Vagina (tissue), 2 donors: ENCODE data around the gene C14orf119. TPM values are rescaled to one million over a fixed set of nuclear protein-coding genes. Genes with fewer than 3 reads are reported as not detected.

Experiments used
- DNase-seq, 2 donors: peaks; one replicate each; pipeline ENCODE4 v3.0.0-alpha.2; 2017; ENCODE audit errors: extremely low spot score in 2 of 2
- H3K27ac ChIP-seq: fragments of 200-600 bp; sonication (generic); one replicate; pipeline ENCODE4 v1.5.1; 2019
- H3K27me3 ChIP-seq: fragments of 200-600 bp; sonication (generic); one replicate; pipeline ENCODE4 v1.5.1; 2019
- H3K36me3 ChIP-seq, 2 donors: fragments of 200-600 bp; sonication (generic); one replicate each; pipeline ENCODE4 v1.5.1; 2017 to 2019
- H3K4me1 ChIP-seq: fragments of 200-600 bp; sonication (generic); one replicate; pipeline ENCODE4 v1.5.1; 2019
- H3K4me3 ChIP-seq, 2 donors: fragments of 200-600 bp; sonication (generic); 1 replicate in 1 of 2; 2 replicates in 1 of 2; pipeline ENCODE4 v1.5.1; 2016 to 2019
- H3K9me3 ChIP-seq: fragments of 200-600 bp; sonication (generic); one replicate; pipeline ENCODE4 v1.5.1; 2019
- POLR2A ChIP-seq, 2 donors: fragments of 450-650 bp; IDR thresholded peaks; one replicate each; pipeline ENCODE4 v1.6.1; 2017; ENCODE audit warnings: antibody characterized with exemption in 2 of 2, mild to moderate bottlenecking in 2 of 2, moderate library complexity in 2 of 2
- POLR2AphosphoS5 ChIP-seq, 2 donors: sonication (generic); formaldehyde crosslinking; IDR thresholded peaks; one replicate each; pipeline ENCODE4 v1.9.0; 2017; ENCODE audit warnings: antibody characterized with exemption in 2 of 2, mild to moderate bottlenecking in 2 of 2, low read depth in 1 of 2; ENCODE audit not compliant: insufficient read depth in 1 of 2
- intact Hi-C: fragments of 100-400 bp; cut with DNase I; formaldehyde crosslinking; loops from one replicate; pipeline ENCODE4 v1.15.1; 2023
- total RNA-seq: library from RNA; depleted of rRNA; stranded (reverse); fragments of >200 nt; gene quantifications from one replicate; pipeline ENCODE4 v1.2.3, GENCODE V29; 2016
- TF ChIP-seq, protein P1 (sequence below), 3 experiments: fragments of 450-650 bp in 2 of 3; fragments of 200-600 bp in 1 of 3; sonication (generic) in 1 of 3; IDR thresholded peaks; one replicate each; pipeline ENCODE4 v1.5.1; 2017 to 2019; ENCODE audit warnings: antibody characterized with exemption in 3 of 3, mild to moderate bottlenecking in 2 of 3, moderate library complexity in 2 of 3

The C14orf119 gene
- total RNA-seq, 1 donor from 2014 or later = 13.8 TPM

DNA sequence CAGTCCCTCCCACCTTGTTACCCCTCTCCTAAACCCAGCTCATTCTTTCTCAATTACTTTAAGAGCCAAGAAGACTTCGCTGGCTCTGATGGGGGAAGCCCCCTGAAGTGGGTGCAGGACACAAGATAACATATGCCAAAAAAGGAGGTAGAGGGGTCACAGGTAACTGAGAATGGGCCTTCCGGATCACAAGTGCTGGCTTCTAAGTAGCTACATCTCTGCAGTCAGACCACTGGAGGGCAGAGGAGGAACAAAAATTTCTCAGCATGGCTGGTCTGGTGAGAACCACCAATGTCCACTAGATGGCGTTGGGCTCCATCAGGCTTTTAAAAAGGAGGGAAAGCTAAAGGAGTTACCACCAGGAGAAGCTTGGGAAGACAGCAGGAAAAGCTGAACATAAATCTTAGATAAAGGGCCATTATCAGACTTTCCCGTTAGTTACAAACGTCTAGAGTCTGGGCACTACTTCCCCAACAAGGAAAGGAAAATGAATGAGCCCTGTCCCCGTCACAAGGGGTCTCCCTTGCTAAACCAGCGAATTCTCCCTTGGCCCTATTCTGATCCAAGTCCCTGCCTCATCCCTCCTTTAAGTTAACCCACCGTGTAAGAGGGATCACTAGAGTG, 26.4 kb upstream of the C14orf119 start:
- no peaks in the 10 kb centered on the region for H3K27me3 ChIP-seq
- no peak for TF ChIP-seq POLR2A (IDR thresholded peaks at IDR 0.05)
- TF ChIP-seq POLR2AphosphoS5 (IDR thresholded peaks at IDR 0.05; ENCODE audit: insufficient read depth in 1 of 2, low read depth in 1 of 2) = peak in 1 of 2 donors; percentile 64
- TF ChIP-seq, protein P1, sequence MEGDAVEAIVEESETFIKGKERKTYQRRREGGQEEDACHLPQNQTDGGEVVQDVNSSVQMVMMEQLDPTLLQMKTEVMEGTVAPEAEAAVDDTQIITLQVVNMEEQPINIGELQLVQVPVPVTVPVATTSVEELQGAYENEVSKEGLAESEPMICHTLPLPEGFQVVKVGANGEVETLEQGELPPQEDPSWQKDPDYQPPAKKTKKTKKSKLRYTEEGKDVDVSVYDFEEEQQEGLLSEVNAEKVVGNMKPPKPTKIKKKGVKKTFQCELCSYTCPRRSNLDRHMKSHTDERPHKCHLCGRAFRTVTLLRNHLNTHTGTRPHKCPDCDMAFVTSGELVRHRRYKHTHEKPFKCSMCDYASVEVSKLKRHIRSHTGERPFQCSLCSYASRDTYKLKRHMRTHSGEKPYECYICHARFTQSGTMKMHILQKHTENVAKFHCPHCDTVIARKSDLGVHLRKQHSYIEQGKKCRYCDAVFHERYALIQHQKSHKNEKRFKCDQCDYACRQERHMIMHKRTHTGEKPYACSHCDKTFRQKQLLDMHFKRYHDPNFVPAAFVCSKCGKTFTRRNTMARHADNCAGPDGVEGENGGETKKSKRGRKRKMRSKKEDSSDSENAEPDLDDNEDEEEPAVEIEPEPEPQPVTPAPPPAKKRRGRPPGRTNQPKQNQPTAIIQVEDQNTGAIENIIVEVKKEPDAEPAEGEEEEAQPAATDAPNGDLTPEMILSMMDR (IDR thresholded peaks at IDR 0.05) = peak; percentile 94 to 98 (median 97)
- DNase-seq = peak in 1 of 2 donors; percentile 88
- peak overlapping the region; percentile 90 for H3K27ac ChIP-seq
- no peaks in the 10 kb centered on the region for H3K9me3 ChIP-seq
- peaks cover 58% of the 10 kb centered on the region for H3K4me1 ChIP-seq
- peaks cover 0 to 62% of the 10 kb centered on the region in 2 donors for H3K36me3 ChIP-seq
- H3K4me3 ChIP-seq = no peak overlapping the region
- intact Hi-C loops = no loop called here

GRCh38 chr14:23069413-23069806, 25.9 kb upstream of the C14orf119 start:
- TF ChIP-seq, protein P1 (IDR thresholded peaks at IDR 0.05) = no peak
- no peak for TF ChIP-seq POLR2A (IDR thresholded peaks at IDR 0.05)
- TF ChIP-seq POLR2AphosphoS5 (IDR thresholded peaks at IDR 0.05; ENCODE audit: insufficient read depth in 1 of 2, low read depth in 1 of 2) = no peak
- Histone ChIP-seq H3K27me3 (no peaks in the 10 kb centered on the region), H3K4me3 (no peak overlapping the region), H3K36me3 (peaks cover 0 to 62% of the 10 kb centered on the region in 2 donors), H3K9me3 (no peaks in the 10 kb centered on the region), H3K4me1 (peaks cover 58% of the 10 kb centered on the region), H3K27ac (peak overlapping the region; percentile 90)
- intact Hi-C loops = no loop called here
- peak in 1 of 2 donors; percentile 85 for DNase-seq

GRCh38 chr14:23070262-23071129, 24.8 kb upstream of the C14orf119 start:
- Histone ChIP-seq H3K4me3 (peak overlapping the region; percentile 48 to 55), H3K27ac (peak overlapping the region; percentile 90), H3K4me1 (peaks cover 58% of the 10 kb centered on the region), H3K9me3 (no peaks in the 10 kb centered on the region), H3K36me3 (peaks cover 0 to 61% of the 10 kb centered on the region in 2 donors), H3K27me3 (no peaks in the 10 kb centered on the region)
- intact Hi-C loops = no loop called here
- no peak for TF ChIP-seq POLR2A (IDR thresholded peaks at IDR 0.05)
- TF ChIP-seq, protein P1 (IDR thresholded peaks at IDR 0.05) = no peak
- no peak for TF ChIP-seq POLR2AphosphoS5 (IDR thresholded peaks at IDR 0.05; ENCODE audit: insufficient read depth in 1 of 2, low read depth in 1 of 2)
- peak in 1 of 2 donors; percentile 40 for DNase-seq

GRCh38 chr14:23071244-23071920, 23.9 kb upstream of the C14orf119 start:
- intact Hi-C loops = no loop called here
- Histone ChIP-seq H3K4me1 (peaks cover 58% of the 10 kb centered on the region), H3K27me3 (no peaks in the 10 kb centered on the region), H3K4me3 (peak overlapping the region; percentile 48 to 55), H3K36me3 (peaks cover 3 to 61% of the 10 kb centered on the region in 2 donors), H3K9me3 (no peaks in the 10 kb centered on the region), H3K27ac (peak overlapping the region; percentile 90)
- TF ChIP-seq POLR2AphosphoS5 (IDR thresholded peaks at IDR 0.05; ENCODE audit: insufficient read depth in 1 of 2, low read depth in 1 of 2) (peak; percentile 64 to 86), POLR2A (IDR thresholded peaks at IDR 0.05) (no peak)
- TF ChIP-seq, protein P1 (IDR thresholded peaks at IDR 0.05) = peak in 1 of 3 experiments; percentile 28
- DNase-seq = peak in 1 of 2 donors; percentile 96
